IPS-18c (cell line): ENCODE measurements around the gene LRRK1.

Experiments
- H3K4me3 ChIP-seq: 2 replicates; pipeline ENCODE4 v1.7.0; 2013; ENCODE audit warnings: low read depth, mild to moderate bottlenecking, low read length, moderate library complexity; ENCODE audit not compliant: insufficient read depth
- H3K9me3 ChIP-seq: one replicate; pipeline ENCODE4 v1.6.1; 2013; ENCODE audit warnings: mild to moderate bottlenecking, low read length, moderate library complexity; ENCODE audit not compliant: control insufficient read depth, insufficient read depth

Gene LRRK1

GRCh38 chr15:101049282-101049681 is 130.1 kb downstream of the LRRK1 start:
- Histone ChIP-seq H3K9me3 (no peaks in the 10 kb centered on the region), H3K4me3 (no peak overlapping the region)

GRCh38 chr15:101049856-101050622 is 130.9 kb downstream of the LRRK1 start:
- no peaks in the 10 kb centered on the region for H3K9me3 ChIP-seq
- no peak overlapping the region for H3K4me3 ChIP-seq

GRCh38 chr15:101050623-101051290 is 131.6 kb downstream of the LRRK1 start:
- Histone ChIP-seq H3K9me3 (no peaks in the 10 kb centered on the region), H3K4me3 (no peak overlapping the region)

- H3K4me3 ChIP-seq = no peak overlapping the region
Measured at GRCh38 chr15:101051291-101052030, 132.3 kb downstream of the LRRK1 start.

GRCh38 chr15:101052031-101052620 is 133.0 kb downstream of the LRRK1 start:
- Histone ChIP-seq H3K9me3 (peaks cover 2% of the 10 kb centered on the region), H3K4me3 (no peak overlapping the region)

More at GRCh38 chr15:101051291-101052030, 132.3 kb downstream of the LRRK1 start:
- no peaks in the 10 kb centered on the region for H3K9me3 ChIP-seq

GRCh38 chr15:101052681-101053121 is 133.5 kb downstream of the LRRK1 start:
- Histone ChIP-seq H3K9me3 (peaks cover 2% of the 10 kb centered on the region), H3K4me3 (no peak overlapping the region)

GRCh38 chr15:101053261-101053660 is 134.1 kb downstream of the LRRK1 start:
- H3K9me3 ChIP-seq = peaks cover 2% of the 10 kb centered on the region
- H3K4me3 ChIP-seq = no peak overlapping the region

GRCh38 chr15:101054116-101054515 is 135.0 kb downstream of the LRRK1 start:
- Histone ChIP-seq H3K9me3 (peaks cover 2% of the 10 kb centered on the region), H3K4me3 (no peak overlapping the region)

- H3K4me3 ChIP-seq = no peak overlapping the region
- peaks cover 2% of the 10 kb centered on the region for H3K9me3 ChIP-seq
Measured at GRCh38 chr15:101054991-101055390, 135.8 kb downstream of the LRRK1 start.

- peaks cover 2% of the 10 kb centered on the region for H3K9me3 ChIP-seq
- no peak overlapping the region for H3K4me3 ChIP-seq
Measured at GRCh38 chr15:101055411-101055810, 136.3 kb downstream of the LRRK1 start.

- H3K9me3 ChIP-seq = peaks cover 2% of the 10 kb centered on the region
- H3K4me3 ChIP-seq = no peak overlapping the region
Measured at GRCh38 chr15:101056366-101057334, 137.5 kb downstream of the LRRK1 start.

GRCh38 chr15:101057841-101058407 is 138.8 kb downstream of the LRRK1 start:
- peaks cover 2% of the 10 kb centered on the region for H3K9me3 ChIP-seq

GRCh38 chr15:101058735-101059134 is 139.6 kb downstream of the LRRK1 start:
- Histone ChIP-seq H3K4me3 (no peak overlapping the region), H3K9me3 (peaks cover 2% of the 10 kb centered on the region)

More at GRCh38 chr15:101057841-101058407, 138.8 kb downstream of the LRRK1 start:
- H3K4me3 ChIP-seq = no peak overlapping the region

- Histone ChIP-seq H3K9me3 (peaks cover 2% of the 10 kb centered on the region), H3K4me3 (no peak overlapping the region)
Measured at GRCh38 chr15:101059381-101060341, 140.5 kb downstream of the LRRK1 start.
